Midbrain (tissue), 1 donor: ENCODE results near the gene SEL1L2.

Experiments used
- DNase-seq: peaks from one replicate; lab custom pipeline; 2025; lab: John Stamatoyannopoulos, UW

SEL1L2 gene

GRCh38 chr20:13813910-13814309 is 176.5 kb downstream of the SEL1L2 start:
- DNase-seq = no peak

- DNase-seq = no peak
These were observed 180.0 kb downstream of the SEL1L2 start for GRCh38 chr20:13810446-13810845.

- DNase-seq = no peak
These were observed 180.6 kb downstream of the SEL1L2 start for GRCh38 chr20:13809855-13810254.

GRCh38 chr20:13809373-13809772 is 181.0 kb downstream of the SEL1L2 start:
- no peak for DNase-seq

- DNase-seq = peak; percentile 15
These were observed 189.7 kb downstream of the SEL1L2 start for GRCh38 chr20:13800728-13801134.

- DNase-seq = no peak
These were observed 190.4 kb downstream of the SEL1L2 start for GRCh38 chr20:13799974-13800373.
